K562 (cell line): ENCODE measurements around the gene FSTL4. TPM values are rescaled to one million over a fixed set of nuclear protein-coding genes. Genes with fewer than 3 reads are reported as not detected.

Experiments
- ATAC-seq: fragments of 200-7000 bp; cut with Tn5 transposase; 3 replicates; pipeline ENCODE4 v1.9.1; 2020; ENCODE audit warnings: moderate library complexity
- BruUV-seq: library from RNA; stranded (reverse); fragments of 400-500 nt; replicated peaks from 2 replicates; lab custom pipeline; 2021; lab: Mats Ljungman, UMichigan
- CTCF ChIA-PET: fragments of 300-600 bp; formaldehyde crosslinking; extraction: SDS; loops from one replicate; lab custom pipeline; 2021; ENCODE audit warnings: low intra/inter-chr PET ratio; lab: Yijun Ruan, JAX
- POLR2A ChIA-PET: fragments of 300-600, 350-650 bp; sonication (Branson Sonifier 250); formaldehyde crosslinking; extraction: SDS; loops from one replicate; lab custom pipeline; 2021; ENCODE audit warnings: antibody characterized with exemption, inconsistent platforms; lab: Yijun Ruan, JAX
- DNase-seq, 4 experiments: peaks; one replicate each; pipeline versions ENCODE4 v3.0.0 to v3.0.0-alpha.2; 2011 to 2018; ENCODE audit warnings: low spot score in 3 of 4, mixed read lengths in 3 of 4; ENCODE audit errors: extremely low read depth in 1 of 4
- FAIRE-seq: peaks from 2 replicates; lab custom pipeline; 2011; peaks lifted over from hg19 to GRCh38; lab: Jason Lieb, UNC
- H2AFZ ChIP-seq: 2 replicates; pipeline ENCODE4 v1.6.0; 2011; ENCODE audit warnings: low read depth, low read length, control low read depth, inconsistent platforms
- H3K27ac ChIP-seq: fragments of 200-600 bp; 3 replicates; pipeline ENCODE4 v1.8.0; 2011; ENCODE audit warnings: low read depth, mild to moderate bottlenecking, control low read depth, inconsistent platforms, low read length, moderate library complexity, mixed read lengths; ENCODE audit errors: extremely low read depth
- H3K27me3 ChIP-seq, 2 experiments: fragments of 300-600 bp in 1 of 2; 2 replicates in 1 of 2; 3 replicates in 1 of 2; pipeline versions ENCODE4 v1.6.0 to v1.8.0; 2011; ENCODE audit warnings: inconsistent platforms in 2 of 2, low read length in 2 of 2, mild to moderate bottlenecking in 1 of 2, mixed read lengths in 1 of 2, moderate library complexity in 1 of 2; ENCODE audit not compliant: control insufficient read depth in 2 of 2, insufficient read depth in 2 of 2
- H3K36me3 ChIP-seq: fragments of 300-600 bp; 3 replicates; pipeline ENCODE4 v1.8.0; 2011; ENCODE audit warnings: mild to moderate bottlenecking, low read length, inconsistent platforms; ENCODE audit not compliant: control insufficient read depth, insufficient read depth
- H3K4me1 ChIP-seq, 2 experiments: fragments of 200-600 bp in 1 of 2; replicated peaks in 1 of 2; 2 replicates in 1 of 2; 3 replicates in 1 of 2; pipeline versions ENCODE4 v1.5.1 to v1.8.0; 2011; ENCODE audit warnings: inconsistent platforms in 2 of 2, low read length in 2 of 2, mild to moderate bottlenecking in 1 of 2, mixed read lengths in 1 of 2, moderate library complexity in 1 of 2; ENCODE audit not compliant: control insufficient read depth in 2 of 2, insufficient read depth in 2 of 2
- H3K4me2 ChIP-seq: 2 replicates; pipeline ENCODE4 v1.6.1; 2011; ENCODE audit warnings: low read length, control low read depth, inconsistent platforms, mixed read lengths; ENCODE audit not compliant: insufficient read depth
- H3K4me3 ChIP-seq: fragments of 200-600 bp; sonication (generic), shearing (Covaris generic); 2 replicates; pipeline ENCODE4 v1.5.1; 2016; ENCODE audit warnings: control low read depth, inconsistent platforms
- H3K79me2 ChIP-seq: fragments of 200-600 bp; 3 replicates; pipeline ENCODE4 v1.8.0; 2011; ENCODE audit warnings: low read length, inconsistent platforms; ENCODE audit not compliant: control insufficient read depth, insufficient read depth
- H3K9ac ChIP-seq, 2 experiments: 2 replicates each; pipeline versions ENCODE4 v1.6.0 to v1.6.1; 2011; ENCODE audit warnings: low read depth in 2 of 2, low read length in 2 of 2, control low read depth in 1 of 2, inconsistent platforms in 1 of 2, mild to moderate bottlenecking in 1 of 2, mixed read lengths in 1 of 2; ENCODE audit not compliant: insufficient read depth in 1 of 2
- H3K9me1 ChIP-seq: one replicate; pipeline ENCODE4 v1.6.0; 2011; ENCODE audit warnings: inconsistent platforms, mild to moderate bottlenecking, low read length, moderate library complexity; ENCODE audit not compliant: control insufficient read depth, insufficient read depth
- H3K9me3 ChIP-seq: replicated peaks from 2 replicates; pipeline ENCODE4 v1.5.1; 2011; ENCODE audit warnings: low read depth, low read length, inconsistent platforms; ENCODE audit not compliant: control insufficient read depth, insufficient read depth
- H4K20me1 ChIP-seq: replicated peaks from 2 replicates; pipeline ENCODE4 v1.6.1; 2011; ENCODE audit warnings: low read length, inconsistent platforms, mixed read lengths; ENCODE audit not compliant: control insufficient read depth, insufficient read depth
- ATF1 ChIP-seq, 2 experiments: fragments of 450-650 bp in 1 of 2; IDR thresholded peaks; 2 replicates each; pipeline ENCODE4 v1.6.1; 2016; ENCODE audit warnings: missing compliant biosample characterization in 1 of 2, missing genetic modification characterization in 1 of 2
- COPS2 ChIP-seq: fragments of 450-650 bp; conservative IDR thresholded peaks from 2 replicates; pipeline ENCODE4 v1.6.1; 2016; ENCODE audit warnings: mild to moderate bottlenecking, moderate library complexity
- HBP1 ChIP-seq: fragments of 450-650 bp; formaldehyde crosslinking; IDR thresholded peaks from 2 replicates; pipeline ENCODE4 v1.4.0; 2022; ENCODE audit warnings: missing genetic modification characterization
- HEY1 ChIP-seq: fragments of 250-450 bp; sonication (Bioruptor Pico); IDR thresholded peaks from 2 replicates; pipeline ENCODE4 v1.5.0; 2020; ENCODE audit warnings: mild to moderate bottlenecking, moderate library complexity, borderline replicate concordance
- NFIC ChIP-seq: fragments of 450-650 bp; IDR thresholded peaks from 2 replicates; pipeline ENCODE4 v1.6.1; 2017; ENCODE audit warnings: mild to moderate bottlenecking, inconsistent platforms
- SAP30 ChIP-seq: fragments of 200-600 bp; sonication (generic); IDR thresholded peaks from 2 replicates; pipeline ENCODE4 v1.6.1; 2012; ENCODE audit warnings: borderline replicate concordance, low read depth, mild to moderate bottlenecking, moderate library complexity, low read length, control low read depth, inconsistent platforms; ENCODE audit not compliant: insufficient read depth, poor library complexity, severe bottlenecking
- SIX5 ChIP-seq, 2 experiments: IDR thresholded peaks; 2 replicates each; pipeline ENCODE4 v1.6.1; 2011; ENCODE audit warnings: low read length in 2 of 2, borderline replicate concordance in 1 of 2, low read depth in 1 of 2, mild to moderate bottlenecking in 1 of 2, moderate library complexity in 1 of 2; ENCODE audit not compliant: insufficient read depth in 1 of 2
- SMARCA4 ChIP-seq: fragments of 450-650 bp; IDR thresholded peaks from 2 replicates; pipeline ENCODE4 v1.6.1; 2016
- TBL1XR1 ChIP-seq, 2 experiments: IDR thresholded peaks; 2 replicates each; pipeline ENCODE4 v1.6.1; 2012; ENCODE audit warnings: improper control_type of control experiment in 2 of 2, low read length in 2 of 2, mild to moderate bottlenecking in 1 of 2
- ZBTB8A ChIP-seq: fragments of 450-650 bp; IDR thresholded peaks from 2 replicates; pipeline ENCODE4 v1.6.1; 2018; ENCODE audit warnings: mild to moderate bottlenecking, moderate library complexity; ENCODE audit not compliant: partially characterized antibody
- ZNF431 ChIP-seq: sonication (generic); formaldehyde crosslinking; IDR thresholded peaks from 2 replicates; pipeline ENCODE4 v1.8.0; 2022; ENCODE audit warnings: mild to moderate bottlenecking, missing genetic modification reagents
- ZNF445 ChIP-seq: fragments of 250-450 bp; sonication (Bioruptor Pico); IDR thresholded peaks from 2 replicates; pipeline ENCODE4 v1.4.0; 2020; ENCODE audit warnings: low read depth, mild to moderate bottlenecking, moderate library complexity
- WGBS: fragments of 100-300 bp; shearing (Covaris generic); methylation state at CpG from one replicate; pipeline ENCODE4 v1.1.6; 2016; ENCODE audit warnings: low coverage, mixed read lengths; ENCODE audit not compliant: insufficient coverage; ENCODE audit errors: missing lambda C conversion rate; 5-methylcytosine and 5-hydroxymethylcytosine counted together
- in situ Hi-C: fragments of 300-500 bp; cut with MboI; formaldehyde crosslinking; loops from 4 replicates; pipeline ENCODE4 v1.15.0; 2018; ENCODE audit warnings: inconsistent platforms, mixed read lengths
- intact Hi-C: fragments of 100-400 bp; cut with micrococcal nuclease; formaldehyde crosslinking; loops from 2 replicates; pipeline ENCODE4 v1.14.2; 2022
- polyA plus RNA-seq, 8 experiments: library from polyadenylated mRNA; depleted of rRNA in 4 of 8; stranded (reverse) in 5 of 8; unstranded in 3 of 8; fragments of >200 nt; fragmentation: Nextera tagmentation in 2 of 8; fragmentation: Illumina TruSeq in 1 of 8; extraction: Ambion mirVana in 2 of 8; extraction: Trizol in 1 of 8; gene quantifications; 2 replicates each; pipeline versions ENCODE4 v1.2.1 to v1.2.3, GENCODE V29; 2011 to 2014; ENCODE audit warnings: inconsistent platforms in 1 of 8, missing spikeins in 1 of 8
- total RNA-seq, 7 experiments: library from RNA; depleted of rRNA in 6 of 7; stranded (reverse); fragments of >200 nt in 6 of 7; fragmentation: Illumina TruSeq in 2 of 7; extraction: Trizol in 2 of 7; gene quantifications; 2 replicates each; pipeline versions ENCODE4 v1.2.1 to v1.2.3, GENCODE V29; 2011 to 2021; ENCODE audit warnings: low replicate concordance in 1 of 7
- TF ChIP-seq, protein P1 (sequence below): sonication (generic); formaldehyde crosslinking; IDR thresholded peaks from 2 replicates; pipeline ENCODE4 v1.8.0; 2023; ENCODE audit warnings: missing genetic modification reagents, mild to moderate bottlenecking, borderline replicate concordance
- TF ChIP-seq, protein P2 (sequence below), 2 experiments: fragments of 450-650 bp; conservative IDR thresholded peaks; 2 replicates each; pipeline ENCODE4 v1.6.1; 2017; ENCODE audit warnings: mild to moderate bottlenecking in 2 of 2, moderate library complexity in 2 of 2

The FSTL4 gene
- total and polyA plus RNA-seq, 9 of the 15 experiments (the other 6 are each of a cell fraction or from before 2014, with no cell fraction given): 0.08 to 0.18 (median 0.10) TPM; not detected in 5

GRCh38 chr5:133485468-133485867 is 126.9 kb downstream of the FSTL4 start:
- no peaks in the 10 kb centered on the region for H3K9me1 ChIP-seq
- no peaks in the 10 kb centered on the region for H4K20me1 ChIP-seq
- H3K27me3 ChIP-seq: peaks cover 21 to 45% of the 10 kb centered on the region in 2 experiments
- intact Hi-C loops: loop anchor here (10.0 kb wide), 1 partner anchor 459 kb away; no protein-coding TSS in a partner anchor
- H3K27ac ChIP-seq: no peak overlapping the region
- no peak overlapping the region for H3K4me3 ChIP-seq
- ATAC-seq (no peak), FAIRE-seq (no peak), DNase-seq (no peak)
- no peaks in the 10 kb centered on the region for H3K4me1 ChIP-seq
- H3K4me2 ChIP-seq: no peak overlapping the region
- no peaks in the 10 kb centered on the region for H3K79me2 ChIP-seq
- CTCF ChIA-PET: interaction anchor here (0.6 kb wide), 1 partner anchor 555 kb away, joined by 3 read pairs; no protein-coding TSS in a partner anchor
- WGBS: 1% methylated on average over 5 of the region's 5 CpGs
- no peaks in the 10 kb centered on the region for H3K9me3 ChIP-seq
- H3K36me3 ChIP-seq: no peaks in the 10 kb centered on the region
- no peak overlapping the region for H2AFZ ChIP-seq
- no TSS peak for BruUV-seq
- POLR2A ChIA-PET: interaction anchor here (0.7 to 1.5 kb wide), 3 partner anchors 8 to 59 kb away, joined by 4 to 5 read pairs (median 5); no protein-coding TSS in a partner anchor
- in situ Hi-C loops: no loop called here
- no peak overlapping the region for H3K9ac ChIP-seq
- TF ChIP-seq SMARCA4 (no peak), ATF1 (CRISPR knock-in tag; IDR thresholded peaks at IDR 0.05) (no peak), ATF1 (tag; IDR thresholded peaks at IDR 0.05) (no peak), NFIC (no peak), COPS2 (no peak), HEY1 (no peak), SIX5 (IDR thresholded peaks at IDR 0.05; ENCODE audit: borderline replicate concordance in 1 of 2, insufficient read depth in 1 of 2, low read depth in 1 of 2, low read length in 2 of 2) (no peak), HBP1 (CRISPR knock-in tag) (no peak), ZBTB8A (no peak), ZNF445 (no peak), SAP30 (no peak), ZNF431 (no peak), TBL1XR1 (IDR thresholded peaks at IDR 0.05; ENCODE audit: low read length in 2 of 2) (no peak)
- TF ChIP-seq, protein P1, sequence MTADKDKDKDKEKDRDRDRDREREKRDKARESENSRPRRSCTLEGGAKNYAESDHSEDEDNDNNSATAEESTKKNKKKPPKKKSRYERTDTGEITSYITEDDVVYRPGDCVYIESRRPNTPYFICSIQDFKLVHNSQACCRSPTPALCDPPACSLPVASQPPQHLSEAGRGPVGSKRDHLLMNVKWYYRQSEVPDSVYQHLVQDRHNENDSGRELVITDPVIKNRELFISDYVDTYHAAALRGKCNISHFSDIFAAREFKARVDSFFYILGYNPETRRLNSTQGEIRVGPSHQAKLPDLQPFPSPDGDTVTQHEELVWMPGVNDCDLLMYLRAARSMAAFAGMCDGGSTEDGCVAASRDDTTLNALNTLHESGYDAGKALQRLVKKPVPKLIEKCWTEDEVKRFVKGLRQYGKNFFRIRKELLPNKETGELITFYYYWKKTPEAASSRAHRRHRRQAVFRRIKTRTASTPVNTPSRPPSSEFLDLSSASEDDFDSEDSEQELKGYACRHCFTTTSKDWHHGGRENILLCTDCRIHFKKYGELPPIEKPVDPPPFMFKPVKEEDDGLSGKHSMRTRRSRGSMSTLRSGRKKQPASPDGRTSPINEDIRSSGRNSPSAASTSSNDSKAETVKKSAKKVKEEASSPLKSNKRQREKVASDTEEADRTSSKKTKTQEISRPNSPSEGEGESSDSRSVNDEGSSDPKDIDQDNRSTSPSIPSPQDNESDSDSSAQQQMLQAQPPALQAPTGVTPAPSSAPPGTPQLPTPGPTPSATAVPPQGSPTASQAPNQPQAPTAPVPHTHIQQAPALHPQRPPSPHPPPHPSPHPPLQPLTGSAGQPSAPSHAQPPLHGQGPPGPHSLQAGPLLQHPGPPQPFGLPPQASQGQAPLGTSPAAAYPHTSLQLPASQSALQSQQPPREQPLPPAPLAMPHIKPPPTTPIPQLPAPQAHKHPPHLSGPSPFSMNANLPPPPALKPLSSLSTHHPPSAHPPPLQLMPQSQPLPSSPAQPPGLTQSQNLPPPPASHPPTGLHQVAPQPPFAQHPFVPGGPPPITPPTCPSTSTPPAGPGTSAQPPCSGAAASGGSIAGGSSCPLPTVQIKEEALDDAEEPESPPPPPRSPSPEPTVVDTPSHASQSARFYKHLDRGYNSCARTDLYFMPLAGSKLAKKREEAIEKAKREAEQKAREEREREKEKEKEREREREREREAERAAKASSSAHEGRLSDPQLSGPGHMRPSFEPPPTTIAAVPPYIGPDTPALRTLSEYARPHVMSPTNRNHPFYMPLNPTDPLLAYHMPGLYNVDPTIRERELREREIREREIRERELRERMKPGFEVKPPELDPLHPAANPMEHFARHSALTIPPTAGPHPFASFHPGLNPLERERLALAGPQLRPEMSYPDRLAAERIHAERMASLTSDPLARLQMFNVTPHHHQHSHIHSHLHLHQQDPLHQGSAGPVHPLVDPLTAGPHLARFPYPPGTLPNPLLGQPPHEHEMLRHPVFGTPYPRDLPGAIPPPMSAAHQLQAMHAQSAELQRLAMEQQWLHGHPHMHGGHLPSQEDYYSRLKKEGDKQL (CRISPR knock-in tag): no peak
- TF ChIP-seq, protein P2, sequence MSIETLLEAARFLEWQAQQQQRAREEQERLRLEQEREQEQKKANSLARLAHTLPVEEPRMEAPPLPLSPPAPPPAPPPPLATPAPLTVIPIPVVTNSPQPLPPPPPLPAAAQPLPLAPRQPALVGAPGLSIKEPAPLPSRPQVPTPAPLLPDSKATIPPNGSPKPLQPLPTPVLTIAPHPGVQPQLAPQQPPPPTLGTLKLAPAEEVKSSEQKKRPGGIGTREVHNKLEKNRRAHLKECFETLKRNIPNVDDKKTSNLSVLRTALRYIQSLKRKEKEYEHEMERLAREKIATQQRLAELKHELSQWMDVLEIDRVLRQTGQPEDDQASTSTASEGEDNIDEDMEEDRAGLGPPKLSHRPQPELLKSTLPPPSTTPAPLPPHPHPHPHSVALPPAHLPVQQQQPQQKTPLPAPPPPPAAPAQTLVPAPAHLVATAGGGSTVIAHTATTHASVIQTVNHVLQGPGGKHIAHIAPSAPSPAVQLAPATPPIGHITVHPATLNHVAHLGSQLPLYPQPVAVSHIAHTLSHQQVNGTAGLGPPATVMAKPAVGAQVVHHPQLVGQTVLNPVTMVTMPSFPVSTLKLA (conservative IDR thresholded peaks at IDR 0.05): no peak
